HT1080 (cell line): Measurements from ENCODE around the gene TIMD4. TPM values are rescaled to one million over a fixed set of nuclear protein-coding genes. Genes with fewer than 3 reads are reported as not detected.

Source experiments
- total RNA-seq: library from RNA; depleted of rRNA; stranded (reverse); fragments of >200 nt; shearing (Covaris generic); gene quantifications from 2 replicates; pipeline ENCODE4 v1.2.3, GENCODE V29; 2014; rRNA removed

TIMD4 gene
- total RNA-seq, 1 experiment from 2014 or later, result not detected

Other genes starting within 250 kb of the TIMD4 start
- gene PPP1R2B, start 112.9 kb downstream of the TIMD4 start, total RNA-seq, result 0.05 and 0.10 TPM in 2 replicates
- not detected in 2 replicates for gene HAVCR1, start 95.9 kb upstream of the TIMD4 start, total RNA-seq
- 0.20 and 0.39 TPM in 2 replicates for gene HAVCR2, start 145.8 kb upstream of the TIMD4 start, total RNA-seq
- 9.7 and 13.2 TPM in 2 replicates for gene MED7, start 179.6 kb upstream of the TIMD4 start, total RNA-seq
- not detected in 2 replicates for gene GARIN3, start 203.0 kb upstream of the TIMD4 start, total RNA-seq
- not detected in 2 replicates for gene ITK, start 217.6 kb upstream of the TIMD4 start, total RNA-seq